ENCODE measurements around the gene RAI2. TPM values are rescaled to one million over a fixed set of nuclear protein-coding genes. Genes with fewer than 3 reads are reported as not detected.
A peak's percentile ranks its signal among the peaks of the same experiment; 100 is the strongest.

Gene RAI2
- total RNA-seq: 10 to 100 TPM; 26.5 to 72.9 (median 35.0) TPM
- 10 to 100 TPM; 43.6 to 52.8 TPM for polyA plus RNA-seq
- long read RNA-seq, donor 1, transcript RAI2-204 (2 exons, 2,224 nt): major isoform, 43 of 113 reads
- long read RNA-seq, donor 1, partial matches to known transcripts: 1 of 113 reads
- long read RNA-seq, donor 1, other reads (novel, unspliced or antisense): 66 of 113 reads
- long read RNA-seq, donor 2, partial matches to known transcripts: 0 of 5 reads
- long read RNA-seq, donor 2, other reads (novel, unspliced or antisense): 0 of 5 reads
- long read RNA-seq, donor 3, transcript RAI2-202 (3 exons, 2,377 nt): minor isoform, 5 of 122 reads
- long read RNA-seq, donor 3, transcript RAI2-204 (2 exons, 2,224 nt): major isoform, 12 of 122 reads
- long read RNA-seq, donor 3, partial matches to known transcripts: 2 of 122 reads
- long read RNA-seq, donor 3, other reads (novel, unspliced or antisense): 103 of 122 reads

DNA sequence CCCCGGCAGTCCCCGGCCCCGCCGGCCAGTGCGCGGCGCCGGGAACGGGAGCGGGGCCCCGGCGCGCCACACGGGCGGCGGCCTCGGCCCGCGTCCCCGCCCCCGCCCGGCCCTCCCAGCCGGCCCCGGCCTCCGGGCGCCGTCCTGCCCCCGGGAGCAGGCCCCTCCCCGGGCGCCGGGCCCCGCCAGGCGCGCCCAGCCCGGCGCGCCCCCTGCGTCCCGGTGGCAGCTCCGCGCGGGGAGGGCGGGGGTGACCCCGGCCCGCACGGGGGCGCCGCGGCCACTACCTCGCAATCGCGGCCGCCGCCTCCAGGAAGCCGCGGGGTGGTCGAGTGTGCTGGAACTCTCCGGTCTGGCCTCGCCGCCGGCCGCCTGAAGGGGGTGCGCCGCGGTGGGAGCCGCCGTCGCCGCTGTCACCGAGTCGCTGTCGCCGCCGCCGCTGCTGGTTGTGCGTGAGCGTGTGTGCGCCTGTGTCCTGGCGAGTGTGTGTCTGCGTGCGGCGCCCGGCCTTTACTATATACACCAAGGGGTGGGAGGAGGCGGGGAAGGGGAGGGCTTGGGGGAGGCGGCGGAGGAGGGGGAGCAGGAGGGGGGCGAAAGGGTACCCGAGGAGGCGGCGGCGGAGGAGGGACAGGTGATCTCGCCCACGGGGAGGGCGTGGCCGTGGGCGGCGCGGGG is at the start of gene RAI2:
Gene RAI2, minus strand, starts transcription at position 488 of the 678 bp plus-strand sequence. CDS start 59,288 bp downstream, outside the sequence.
- Histone ChIP-seq H3K4me1 (ENCODE audit: insufficient read depth) (no peaks in the 10 kb centered on the region), H3K36me3 (no peaks in the 10 kb centered on the region), H3K27me3 (no peaks in the 10 kb centered on the region), H3K4me3 (peak within 1 kb of the TSS; percentile 73), H3K27ac (peak within 1 kb of the TSS; percentile 56 to 64), H3K9me3 (no peaks in the 10 kb centered on the region)
- DNase-seq: peak; percentile 55 to 66 (median 59)
- intact Hi-C loops (cut with DNase I): no loop called here
- TF ChIP-seq EP300 (IDR thresholded peaks at IDR 0.05): no peak
- peak in 1 of 3 donors; percentile 23 for TF ChIP-seq CTCF (IDR thresholded peaks at IDR 0.05)
- TF ChIP-seq POLR2A (IDR thresholded peaks at IDR 0.05): peak; percentile 38
- 24 to 38% (median 36%) methylated on average over 17 to 98 of the region's 98 CpGs for WGBS, 3 donors

DNA sequence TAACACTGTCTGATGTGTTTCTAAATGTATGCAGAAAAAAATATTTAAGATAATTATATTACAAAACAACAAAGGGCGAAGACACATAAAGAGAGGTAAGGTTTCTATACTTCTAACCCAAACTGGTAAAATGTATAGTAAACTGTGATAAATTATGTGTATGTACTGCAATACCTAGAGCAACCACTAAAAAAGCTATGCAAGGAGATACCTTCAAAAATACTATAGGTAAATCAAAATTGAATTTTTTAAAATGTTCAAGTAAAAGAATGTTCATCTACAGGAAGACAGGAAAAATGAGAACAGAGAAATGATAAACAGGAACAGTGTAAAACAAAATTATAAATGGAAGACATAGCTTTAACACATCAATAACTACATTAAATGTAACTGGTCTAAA is 27.3 kb upstream of the RAI2 start:
- Histone ChIP-seq H3K27ac (no peak overlapping the region), H3K9me3 (no peaks in the 10 kb centered on the region), H3K36me3 (no peaks in the 10 kb centered on the region), H3K4me3 (no peak overlapping the region), H3K4me1 (ENCODE audit: insufficient read depth) (no peaks in the 10 kb centered on the region), H3K27me3 (no peaks in the 10 kb centered on the region)
- DNase-seq: no peak
- intact Hi-C loops (cut with DNase I): no loop called here
- no peak for TF ChIP-seq EP300 (IDR thresholded peaks at IDR 0.05)
- no peak for TF ChIP-seq POLR2A (IDR thresholded peaks at IDR 0.05)
- no peak for TF ChIP-seq CTCF (IDR thresholded peaks at IDR 0.05)
- 84 to 93% (median 85%) methylated on average over 1 of the region's 1 CpG for WGBS, 3 donors

GRCh38 chrX:17882680-17883079 is 21.6 kb upstream of the RAI2 start:
- Histone ChIP-seq H3K27me3 (no peaks in the 10 kb centered on the region), H3K27ac (no peak overlapping the region), H3K9me3 (no peaks in the 10 kb centered on the region), H3K4me3 (no peak overlapping the region), H3K4me1 (ENCODE audit: insufficient read depth) (no peaks in the 10 kb centered on the region), H3K36me3 (no peaks in the 10 kb centered on the region)
- no peak for DNase-seq
- TF ChIP-seq POLR2A (IDR thresholded peaks at IDR 0.05) (no peak), EP300 (IDR thresholded peaks at IDR 0.05) (no peak), CTCF (IDR thresholded peaks at IDR 0.05) (no peak)
- intact Hi-C loops (cut with DNase I): no loop called here
- 68 to 70% (median 70%) methylated on average over 2 of the region's 2 CpGs for WGBS, 3 donors

GRCh38 chrX:17878028-17878670 is 17.1 kb upstream of the RAI2 start:
- H3K27me3 ChIP-seq: no peaks in the 10 kb centered on the region
- DNase-seq: no peak
- H3K4me3 ChIP-seq: no peak overlapping the region
- no peak overlapping the region for H3K27ac ChIP-seq
- no peak for TF ChIP-seq EP300 (IDR thresholded peaks at IDR 0.05)
- TF ChIP-seq CTCF (IDR thresholded peaks at IDR 0.05): no peak
- TF ChIP-seq POLR2A (IDR thresholded peaks at IDR 0.05): no peak
- no peaks in the 10 kb centered on the region for H3K36me3 ChIP-seq
- intact Hi-C loops (cut with DNase I): no loop called here
- WGBS, 3 donors: 56 to 65% (median 61%) methylated on average over 2 of the region's 2 CpGs
- H3K9me3 ChIP-seq: no peaks in the 10 kb centered on the region
- no peaks in the 10 kb centered on the region for H3K4me1 ChIP-seq (ENCODE audit: insufficient read depth)
